K562 (cell line): ENCODE results near the gene JSRP1. TPM values are rescaled to one million over a fixed set of nuclear protein-coding genes. Genes with fewer than 3 reads are reported as not detected.

Source experiments
- ATAC-seq: fragments of 200-7000 bp; cut with Tn5 transposase; 3 replicates; pipeline ENCODE4 v1.9.1; 2020; ENCODE audit warnings: moderate library complexity
- BruUV-seq: library from RNA; stranded (reverse); fragments of 400-500 nt; replicated peaks from 2 replicates; lab custom pipeline; 2021; lab: Mats Ljungman, UMichigan
- CTCF ChIA-PET: fragments of 300-600 bp; formaldehyde crosslinking; extraction: SDS; loops from one replicate; lab custom pipeline; 2021; ENCODE audit warnings: low intra/inter-chr PET ratio; lab: Yijun Ruan, JAX
- POLR2A ChIA-PET: fragments of 300-600, 350-650 bp; sonication (Branson Sonifier 250); formaldehyde crosslinking; extraction: SDS; loops from one replicate; lab custom pipeline; 2021; ENCODE audit warnings: antibody characterized with exemption, inconsistent platforms; lab: Yijun Ruan, JAX
- DNase-seq, 4 experiments: peaks; one replicate each; pipeline versions ENCODE4 v3.0.0 to v3.0.0-alpha.2; 2011 to 2018; ENCODE audit warnings: low spot score in 3 of 4, mixed read lengths in 3 of 4; ENCODE audit errors: extremely low read depth in 1 of 4
- FAIRE-seq: peaks from 2 replicates; lab custom pipeline; 2011; peaks lifted over from hg19 to GRCh38; lab: Jason Lieb, UNC
- H2AFZ ChIP-seq: 2 replicates; pipeline ENCODE4 v1.6.0; 2011; ENCODE audit warnings: low read depth, low read length, control low read depth, inconsistent platforms
- H3K27ac ChIP-seq: fragments of 200-600 bp; 3 replicates; pipeline ENCODE4 v1.8.0; 2011; ENCODE audit warnings: low read depth, mild to moderate bottlenecking, control low read depth, inconsistent platforms, low read length, moderate library complexity, mixed read lengths; ENCODE audit errors: extremely low read depth
- H3K27me3 ChIP-seq, 2 experiments: fragments of 300-600 bp in 1 of 2; 2 replicates in 1 of 2; 3 replicates in 1 of 2; pipeline versions ENCODE4 v1.6.0 to v1.8.0; 2011; ENCODE audit warnings: inconsistent platforms in 2 of 2, low read length in 2 of 2, mild to moderate bottlenecking in 1 of 2, mixed read lengths in 1 of 2, moderate library complexity in 1 of 2; ENCODE audit not compliant: control insufficient read depth in 2 of 2, insufficient read depth in 2 of 2
- H3K36me3 ChIP-seq: fragments of 300-600 bp; 3 replicates; pipeline ENCODE4 v1.8.0; 2011; ENCODE audit warnings: mild to moderate bottlenecking, low read length, inconsistent platforms; ENCODE audit not compliant: control insufficient read depth, insufficient read depth
- H3K4me1 ChIP-seq, 2 experiments: fragments of 200-600 bp in 1 of 2; replicated peaks in 1 of 2; 2 replicates in 1 of 2; 3 replicates in 1 of 2; pipeline versions ENCODE4 v1.5.1 to v1.8.0; 2011; ENCODE audit warnings: inconsistent platforms in 2 of 2, low read length in 2 of 2, mild to moderate bottlenecking in 1 of 2, mixed read lengths in 1 of 2, moderate library complexity in 1 of 2; ENCODE audit not compliant: control insufficient read depth in 2 of 2, insufficient read depth in 2 of 2
- H3K4me2 ChIP-seq: 2 replicates; pipeline ENCODE4 v1.6.1; 2011; ENCODE audit warnings: low read length, control low read depth, inconsistent platforms, mixed read lengths; ENCODE audit not compliant: insufficient read depth
- H3K4me3 ChIP-seq: fragments of 200-600 bp; sonication (generic), shearing (Covaris generic); 2 replicates; pipeline ENCODE4 v1.5.1; 2016; ENCODE audit warnings: control low read depth, inconsistent platforms
- H3K79me2 ChIP-seq: fragments of 200-600 bp; 3 replicates; pipeline ENCODE4 v1.8.0; 2011; ENCODE audit warnings: low read length, inconsistent platforms; ENCODE audit not compliant: control insufficient read depth, insufficient read depth
- H3K9ac ChIP-seq, 2 experiments: 2 replicates each; pipeline versions ENCODE4 v1.6.0 to v1.6.1; 2011; ENCODE audit warnings: low read depth in 2 of 2, low read length in 2 of 2, control low read depth in 1 of 2, inconsistent platforms in 1 of 2, mild to moderate bottlenecking in 1 of 2, mixed read lengths in 1 of 2; ENCODE audit not compliant: insufficient read depth in 1 of 2
- H3K9me1 ChIP-seq: one replicate; pipeline ENCODE4 v1.6.0; 2011; ENCODE audit warnings: inconsistent platforms, mild to moderate bottlenecking, low read length, moderate library complexity; ENCODE audit not compliant: control insufficient read depth, insufficient read depth
- H3K9me3 ChIP-seq: replicated peaks from 2 replicates; pipeline ENCODE4 v1.5.1; 2011; ENCODE audit warnings: low read depth, low read length, inconsistent platforms; ENCODE audit not compliant: control insufficient read depth, insufficient read depth
- H4K20me1 ChIP-seq: replicated peaks from 2 replicates; pipeline ENCODE4 v1.6.1; 2011; ENCODE audit warnings: low read length, inconsistent platforms, mixed read lengths; ENCODE audit not compliant: control insufficient read depth, insufficient read depth
- ATF1 ChIP-seq, 2 experiments: fragments of 450-650 bp in 1 of 2; IDR thresholded peaks; 2 replicates each; pipeline ENCODE4 v1.6.1; 2016; ENCODE audit warnings: missing compliant biosample characterization in 1 of 2, missing genetic modification characterization in 1 of 2
- POLR2G ChIP-seq: fragments of 200-400 bp; formaldehyde crosslinking; IDR thresholded peaks from 2 replicates; pipeline ENCODE4 v1.6.1; 2017; ENCODE audit warnings: low read depth, mild to moderate bottlenecking, antibody characterized with exemption, low read length, moderate library complexity
- TBL1XR1 ChIP-seq, 2 experiments: IDR thresholded peaks; 2 replicates each; pipeline ENCODE4 v1.6.1; 2012; ENCODE audit warnings: improper control_type of control experiment in 2 of 2, low read length in 2 of 2, mild to moderate bottlenecking in 1 of 2
- ZNF79 ChIP-seq: fragments of 250-450 bp; sonication (Bioruptor Pico); IDR thresholded peaks from 2 replicates; pipeline ENCODE4 v1.4.0; 2020; ENCODE audit warnings: low read depth, mild to moderate bottlenecking, moderate library complexity
- WGBS: fragments of 100-300 bp; shearing (Covaris generic); methylation state at CpG from one replicate; pipeline ENCODE4 v1.1.6; 2016; ENCODE audit warnings: low coverage, mixed read lengths; ENCODE audit not compliant: insufficient coverage; ENCODE audit errors: missing lambda C conversion rate; 5-methylcytosine and 5-hydroxymethylcytosine counted together
- in situ Hi-C: fragments of 300-500 bp; cut with MboI; formaldehyde crosslinking; loops from 4 replicates; pipeline ENCODE4 v1.15.0; 2018; ENCODE audit warnings: inconsistent platforms, mixed read lengths
- intact Hi-C: fragments of 100-400 bp; cut with micrococcal nuclease; formaldehyde crosslinking; loops from 2 replicates; pipeline ENCODE4 v1.14.2; 2022
- polyA plus RNA-seq, 8 experiments: library from polyadenylated mRNA; depleted of rRNA in 4 of 8; stranded (reverse) in 5 of 8; unstranded in 3 of 8; fragments of >200 nt; fragmentation: Nextera tagmentation in 2 of 8; fragmentation: Illumina TruSeq in 1 of 8; extraction: Ambion mirVana in 2 of 8; extraction: Trizol in 1 of 8; gene quantifications; 2 replicates each; pipeline versions ENCODE4 v1.2.1 to v1.2.3, GENCODE V29; 2011 to 2014; ENCODE audit warnings: inconsistent platforms in 1 of 8, missing spikeins in 1 of 8
- total RNA-seq, 7 experiments: library from RNA; depleted of rRNA in 6 of 7; stranded (reverse); fragments of >200 nt in 6 of 7; fragmentation: Illumina TruSeq in 2 of 7; extraction: Trizol in 2 of 7; gene quantifications; 2 replicates each; pipeline versions ENCODE4 v1.2.1 to v1.2.3, GENCODE V29; 2011 to 2021; ENCODE audit warnings: low replicate concordance in 1 of 7
- TF ChIP-seq, protein P1 (sequence below): fragments of 200-400 bp; formaldehyde crosslinking; IDR thresholded peaks from 2 replicates; pipeline ENCODE4 v1.6.1; 2017; ENCODE audit warnings: mild to moderate bottlenecking, low read depth, low read length, moderate library complexity

JSRP1 gene
- total and polyA plus RNA-seq, 9 of the 15 experiments (the other 6 are each of a cell fraction or from before 2014, with no cell fraction given), result 0.08 to 1.2 (median 0.51) TPM; not detected in 4

DNA sequence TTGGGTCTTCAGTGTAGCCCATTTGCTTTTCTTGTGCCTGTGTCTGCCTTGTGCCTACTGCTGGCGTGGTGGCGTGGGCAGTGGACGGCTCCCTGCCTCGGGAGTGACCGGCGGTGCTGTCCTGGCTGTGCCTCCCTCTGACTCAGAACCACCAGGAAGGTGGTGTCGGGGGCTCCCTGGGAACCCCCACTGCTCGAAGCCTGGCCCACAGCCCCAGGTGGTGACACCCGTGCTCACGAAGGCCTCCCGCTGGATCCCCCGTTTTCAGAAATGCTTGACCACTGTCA lies 12.1 kb downstream of the JSRP1 start:
- no peak for ATAC-seq
- Histone ChIP-seq H3K4me3 (no peak overlapping the region), H3K36me3 (peaks cover 91% of the 10 kb centered on the region; the same call in 2 of the 3 replicates), H3K4me2 (no peak overlapping the region), H3K9ac (0 out of 4 replicates have a peak overlapping the region, but pooled peaks of 1 of the 2 experiments have one; percentile 10), H2AFZ (no peak overlapping the region), H3K27me3 (no peaks in the 10 kb centered on the region), H3K9me3 (no peaks in the 10 kb centered on the region), H3K79me2 (peaks cover 52% of the 10 kb centered on the region), H3K4me1 (peaks cover 16 to 74% of the 10 kb centered on the region in 2 experiments), H3K27ac (no peak overlapping the region), H4K20me1 (peaks cover 44% of the 10 kb centered on the region), H3K9me1 (peaks cover 19% of the 10 kb centered on the region)
- in situ Hi-C loops, result no loop called here
- 95% methylated on average over 12 of the region's 12 CpGs for WGBS
- intact Hi-C loops, result no loop called here
- FAIRE-seq, result no peak
- no peak for DNase-seq
- POLR2A ChIA-PET, result interaction anchor here (0.9 kb wide), 1 partner anchor 9 kb away, joined by 3 read pairs; no protein-coding TSS in a partner anchor
- CTCF ChIA-PET, result no interaction called here
- BruUV-seq, result no TSS peak
- TF ChIP-seq, protein P1, sequence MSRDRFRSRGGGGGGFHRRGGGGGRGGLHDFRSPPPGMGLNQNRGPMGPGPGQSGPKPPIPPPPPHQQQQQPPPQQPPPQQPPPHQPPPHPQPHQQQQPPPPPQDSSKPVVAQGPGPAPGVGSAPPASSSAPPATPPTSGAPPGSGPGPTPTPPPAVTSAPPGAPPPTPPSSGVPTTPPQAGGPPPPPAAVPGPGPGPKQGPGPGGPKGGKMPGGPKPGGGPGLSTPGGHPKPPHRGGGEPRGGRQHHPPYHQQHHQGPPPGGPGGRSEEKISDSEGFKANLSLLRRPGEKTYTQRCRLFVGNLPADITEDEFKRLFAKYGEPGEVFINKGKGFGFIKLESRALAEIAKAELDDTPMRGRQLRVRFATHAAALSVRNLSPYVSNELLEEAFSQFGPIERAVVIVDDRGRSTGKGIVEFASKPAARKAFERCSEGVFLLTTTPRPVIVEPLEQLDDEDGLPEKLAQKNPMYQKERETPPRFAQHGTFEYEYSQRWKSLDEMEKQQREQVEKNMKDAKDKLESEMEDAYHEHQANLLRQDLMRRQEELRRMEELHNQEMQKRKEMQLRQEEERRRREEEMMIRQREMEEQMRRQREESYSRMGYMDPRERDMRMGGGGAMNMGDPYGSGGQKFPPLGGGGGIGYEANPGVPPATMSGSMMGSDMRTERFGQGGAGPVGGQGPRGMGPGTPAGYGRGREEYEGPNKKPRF, result no peak
- TF ChIP-seq ATF1 (CRISPR knock-in tag; IDR thresholded peaks at IDR 0.05) (no peak), ATF1 (tag; IDR thresholded peaks at IDR 0.05) (no peak), POLR2G (0 out of 2 replicates have a peak, but pooled peaks have one; percentile 33), ZNF79 (CRISPR knock-in tag) (no peak), TBL1XR1 (IDR thresholded peaks at IDR 0.05; ENCODE audit: low read length in 2 of 2) (no peak)
